Stimulated activated CD8-positive, alpha-beta memory T cell treated with anti-CD3 and anti-CD28 coated beads, Interleukin-7, amount 100 ng/mL, for 1 hour (primary cell): ENCODE results near the gene FBXO9.
"Not testable (repeated sequence)": the region's sequence is repeated elsewhere in the genome, so short reads cannot be mapped to it uniquely, and the experiment has no call there.

Experiments
- DNase-seq, 2 donors: peaks; one replicate each; pipeline ENCODE4 v3.0.0-alpha.2; 2020; ENCODE audit warnings: low read depth in 2 of 2

Gene FBXO9

GRCh38 chr6:53048431-53049195 lies 16.6 kb upstream of the FBXO9 start:
- no peak for DNase-seq

- no peak for DNase-seq
These were observed 15.8 kb upstream of the FBXO9 start for GRCh38 chr6:53049415-53049814.

- not testable (repeated sequence) for DNase-seq
These were observed 13.1 kb upstream of the FBXO9 start for GRCh38 chr6:53052152-53052551.

GRCh38 chr6:53054532-53054931 lies 10.7 kb upstream of the FBXO9 start:
- no peak for DNase-seq

GRCh38 chr6:53055873-53056272 lies 9.3 kb upstream of the FBXO9 start:
- no peak for DNase-seq

- DNase-seq, result no peak
These were observed 8.9 kb upstream of the FBXO9 start for GRCh38 chr6:53056273-53056672.

- no peak for DNase-seq
These were observed 6.6 kb upstream of the FBXO9 start for GRCh38 chr6:53058388-53059195.

- no peak for DNase-seq
These were observed 5.3 kb upstream of the FBXO9 start for GRCh38 chr6:53059648-53060589.

GRCh38 chr6:53062169-53062539 lies 3.0 kb upstream of the FBXO9 start:
- no peak for DNase-seq

GRCh38 chr6:53064255-53064654 lies 949 bp upstream of the FBXO9 start:
- DNase-seq, result not testable (repeated sequence)

GRCh38 chr6:53064726-53065265 lies 408 bp upstream of the FBXO9 start:
- DNase-seq, result peak; percentile 90

- no peak for DNase-seq
These were observed 843 bp downstream of the FBXO9 start for GRCh38 chr6:53066077-53066417.

GRCh38 chr6:53066874-53067706 lies 1.9 kb downstream of the FBXO9 start:
- DNase-seq, result no peak

GRCh38 chr6:53067849-53068361 lies 2.7 kb downstream of the FBXO9 start:
- no peak for DNase-seq

GRCh38 chr6:53069427-53069826 lies 4.2 kb downstream of the FBXO9 start:
- no peak for DNase-seq

- no peak for DNase-seq
These were observed 5.6 kb downstream of the FBXO9 start for GRCh38 chr6:53070806-53071205.

- DNase-seq, result no peak
These were observed 9.1 kb downstream of the FBXO9 start for GRCh38 chr6:53074347-53074746.

GRCh38 chr6:53080813-53081212 lies 15.6 kb downstream of the FBXO9 start:
- no peak for DNase-seq

- no peak for DNase-seq
These were observed 21.1 kb downstream of the FBXO9 start for GRCh38 chr6:53086302-53086701.

- DNase-seq, result no peak
These were observed 24.7 kb downstream of the FBXO9 start for GRCh38 chr6:53089948-53090347.

- no peak for DNase-seq
These were observed 25.4 kb downstream of the FBXO9 start for GRCh38 chr6:53090576-53090975.
